ENCODE data around the gene CLEC4G. TPM values are rescaled to one million over a fixed set of nuclear protein-coding genes. Genes with fewer than 3 reads are reported as not detected.

CLEC4G gene
- total and polyA plus RNA-seq, 2 of the 13 experiments (the other 11 are each of a cell fraction or from before 2014, with no cell fraction given), result not detected

DNA sequence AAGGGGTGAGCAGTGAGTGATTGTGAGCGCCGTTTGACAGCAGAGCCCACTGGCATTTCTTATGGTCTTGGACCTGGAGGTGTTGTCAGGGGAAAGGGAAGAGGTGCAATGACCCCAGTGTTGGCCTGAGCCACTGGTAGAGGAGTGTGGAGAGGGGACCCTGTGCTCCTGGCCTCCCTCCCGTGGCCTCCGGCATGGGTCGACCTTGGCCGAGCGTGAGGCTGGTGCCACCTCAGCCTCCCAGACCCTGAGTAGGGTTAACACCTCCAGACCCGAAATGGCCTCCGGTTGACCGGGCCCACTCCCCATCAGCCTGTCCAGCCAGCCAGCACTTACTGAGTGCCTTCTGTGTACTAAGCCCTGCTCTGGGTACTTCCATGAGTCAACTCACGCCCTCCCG is 44.7 kb downstream of the CLEC4G start:
- Histone ChIP-seq H3K27ac (ENCODE audit: extremely low read length, insufficient read depth, low read length) (no peak overlapping the region), H3K4me1 (ENCODE audit: insufficient read depth, low read length) (peaks cover under 1% of the 10 kb centered on the region; the same call in 1 of the 2 replicates), H3K9ac (ENCODE audit: insufficient read depth, low read depth, low read length) (no peak overlapping the region), H3K36me3 (replicated peaks in 1 of 2; ENCODE audit: control insufficient read depth in 1 of 2, insufficient read depth in 2 of 2, low read length in 2 of 2) (0 out of 5 replicates have a peak, but pooled peaks cover 0 to under 1% of the 10 kb centered on the region in 2 experiments), H3K27me3 (ENCODE audit: control insufficient read depth in 1 of 2, insufficient read depth in 2 of 2, low read length in 2 of 2) (peaks cover 3 to 14% of the 10 kb centered on the region in 2 experiments; a peak in 4 of 5 replicates), H4K20me1 (ENCODE audit: insufficient read depth, low read length) (no peaks in the 10 kb centered on the region), H3K4me3 (replicated peaks in 1 of 3; ENCODE audit: insufficient read depth in 1 of 3, low read depth in 2 of 3, low read length in 3 of 3) (no peak overlapping the region), H2AFZ (ENCODE audit: low read length) (no peak overlapping the region), H3K79me2 (ENCODE audit: insufficient read depth, low read length) (no peaks in the 10 kb centered on the region), H3K9me3 (ENCODE audit: low read length) (no peaks in the 10 kb centered on the region), H3K4me2 (ENCODE audit: low read depth, low read length) (no peak overlapping the region)
- FAIRE-seq, result no peak
- ChIA-PET CTCF (ENCODE audit: low intra/inter-chr PET ratio, low total read pairs) (no interaction called here), POLR2A (no interaction called here)
- no TSS peak for BruUV-seq (replicated peaks)
- intact Hi-C loops (cut with micrococcal nuclease; ENCODE audit: unreplicated experiment) (no loop called here), in situ Hi-C loops (cut with HindIII; ENCODE audit: extremely low pct_ligation_motif_present, low pct_unique_long_range_greater_than_20kb) (loop anchor here (10.0 kb wide), 1 partner anchor 108 kb away; no protein-coding TSS in a partner anchor)
- TF ChIP-seq ZBTB3 (CRISPR knock-in tag; IDR thresholded peaks at IDR 0.05; ENCODE audit: borderline replicate concordance, low read depth) (no peak), ZNF563 (CRISPR knock-in tag; IDR thresholded peaks at IDR 0.05) (no peak), LCORL (IDR thresholded peaks at IDR 0.05) (no peak), LCORL (CRISPR knock-in tag; IDR thresholded peaks at IDR 0.05) (no peak), ZNF703 (CRISPR knock-in tag; IDR thresholded peaks at IDR 0.05; ENCODE audit: borderline replicate concordance) (no peak), HNF4G (IDR thresholded peaks at IDR 0.05; ENCODE audit: borderline replicate concordance, low read depth, low read length) (no peak), HNF4G (CRISPR knock-in tag; IDR thresholded peaks at IDR 0.05; ENCODE audit: borderline replicate concordance, low read depth) (no peak), PPARG (CRISPR knock-in tag; conservative IDR thresholded peaks at IDR 0.05) (no peak), STAT5B (CRISPR knock-in tag; IDR thresholded peaks at IDR 0.05) (no peak), EZH2 (conservative IDR thresholded peaks at IDR 0.05; ENCODE audit: low read depth, low read length) (no peak), ZFP41 (CRISPR knock-in tag; IDR thresholded peaks at IDR 0.05; ENCODE audit: borderline replicate concordance) (no peak), BHLHE40 (IDR thresholded peaks at IDR 0.05; ENCODE audit: low read length) (no peak), ZNF451 (CRISPR knock-in tag; IDR thresholded peaks at IDR 0.05) (no peak), ZNF572 (CRISPR knock-in tag; IDR thresholded peaks at IDR 0.05) (no peak), ZNF816 (CRISPR knock-in tag; IDR thresholded peaks at IDR 0.05; ENCODE audit: borderline replicate concordance) (no peak), ZNF251 (CRISPR knock-in tag; IDR thresholded peaks at IDR 0.05) (no peak), ZNF207 (IDR thresholded peaks at IDR 0.05; ENCODE audit: borderline replicate concordance) (no peak)
- TF ChIP-seq, protein P1, sequence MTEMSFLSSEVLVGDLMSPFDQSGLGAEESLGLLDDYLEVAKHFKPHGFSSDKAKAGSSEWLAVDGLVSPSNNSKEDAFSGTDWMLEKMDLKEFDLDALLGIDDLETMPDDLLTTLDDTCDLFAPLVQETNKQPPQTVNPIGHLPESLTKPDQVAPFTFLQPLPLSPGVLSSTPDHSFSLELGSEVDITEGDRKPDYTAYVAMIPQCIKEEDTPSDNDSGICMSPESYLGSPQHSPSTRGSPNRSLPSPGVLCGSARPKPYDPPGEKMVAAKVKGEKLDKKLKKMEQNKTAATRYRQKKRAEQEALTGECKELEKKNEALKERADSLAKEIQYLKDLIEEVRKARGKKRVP (CRISPR knock-in tag; IDR thresholded peaks at IDR 0.05), result no peak
- TF ChIP-seq, protein P2, sequence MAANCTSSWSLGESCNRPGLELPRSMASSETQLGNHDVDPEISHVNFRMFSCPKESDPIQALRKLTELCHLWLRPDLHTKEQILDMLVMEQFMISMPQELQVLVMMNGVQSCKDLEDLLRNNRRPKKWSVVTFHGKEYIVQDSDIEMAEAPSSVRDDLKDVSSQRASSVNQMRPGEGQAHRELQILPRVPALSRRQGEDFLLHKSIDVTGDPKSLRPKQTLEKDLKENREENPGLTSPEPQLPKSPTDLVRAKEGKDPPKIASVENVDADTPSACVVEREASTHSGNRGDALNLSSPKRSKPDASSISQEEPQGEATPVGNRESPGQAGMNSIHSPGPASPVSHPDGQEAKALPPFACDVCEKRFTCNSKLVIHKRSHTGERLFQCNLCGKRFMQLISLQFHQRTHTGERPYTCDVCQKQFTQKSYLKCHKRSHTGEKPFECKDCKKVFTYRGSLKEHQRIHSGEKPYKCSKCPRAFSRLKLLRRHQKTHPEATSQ (CRISPR knock-in tag; IDR thresholded peaks at IDR 0.05; ENCODE audit: borderline replicate concordance), result no peak
- TF ChIP-seq, protein P3, sequence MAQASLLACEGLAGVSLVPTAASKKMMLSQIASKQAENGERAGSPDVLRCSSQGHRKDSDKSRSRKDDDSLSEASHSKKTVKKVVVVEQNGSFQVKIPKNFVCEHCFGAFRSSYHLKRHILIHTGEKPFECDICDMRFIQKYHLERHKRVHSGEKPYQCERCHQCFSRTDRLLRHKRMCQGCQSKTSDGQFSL (CRISPR knock-in tag; IDR thresholded peaks at IDR 0.05), result no peak
- DNase-seq (ENCODE audit: low spot score), result no peak
- no peak for ATAC-seq
- 54% methylated on average over 4 of the region's 12 CpGs for WGBS (ENCODE audit: low lambda C conversion rate)
